Lung (tissue), 12 donors: Measurements from ENCODE around the gene TMEM91. TPM values are rescaled to one million over a fixed set of nuclear protein-coding genes. Genes with fewer than 3 reads are reported as not detected.

Experiments used
- ATAC-seq: fragments of 200-7000 bp; cut with Tn5 transposase; one replicate; pipeline ENCODE4 v1.9.1; 2020; ENCODE audit warnings: moderate number of reproducible peaks; ENCODE audit not compliant: insufficient read depth, low FRiP score
- DNase-seq, 3 donors: peaks; one replicate each; pipeline ENCODE4 v3.0.0-alpha.2; 2013 to 2017
- H3K27ac ChIP-seq, 2 donors: one replicate each; pipeline ENCODE4 v1.5.1; 2013; ENCODE audit warnings: mild to moderate bottlenecking in 2 of 2, moderate library complexity in 2 of 2, control low read depth in 1 of 2, inconsistent platforms in 1 of 2, low read depth in 1 of 2, low read length in 1 of 2
- H3K27me3 ChIP-seq, 3 donors: one replicate each; pipeline ENCODE4 v1.5.1; 2013; ENCODE audit warnings: low read length in 2 of 3; ENCODE audit not compliant: control insufficient read depth in 3 of 3, insufficient read depth in 3 of 3
- H3K36me3 ChIP-seq, 4 donors: one replicate each; pipeline ENCODE4 v1.5.1; 2013; ENCODE audit warnings: low read length in 4 of 4, mild to moderate bottlenecking in 1 of 4, moderate library complexity in 1 of 4; ENCODE audit not compliant: control insufficient read depth in 4 of 4, insufficient read depth in 4 of 4
- H3K4me1 ChIP-seq, 5 donors: one replicate each; pipeline ENCODE4 v1.5.1; 2013; ENCODE audit warnings: low read length in 5 of 5, mild to moderate bottlenecking in 2 of 5, moderate library complexity in 1 of 5; ENCODE audit not compliant: control insufficient read depth in 5 of 5, insufficient read depth in 5 of 5
- H3K4me3 ChIP-seq: one replicate; pipeline ENCODE4 v1.5.1; 2013; ENCODE audit warnings: mild to moderate bottlenecking, control low read depth, moderate library complexity
- H3K9ac ChIP-seq, 2 donors: one replicate each; pipeline ENCODE4 v1.5.1; 2013; ENCODE audit warnings: low read length in 2 of 2, control low read depth in 1 of 2; ENCODE audit not compliant: insufficient read depth in 1 of 2
- H3K9me3 ChIP-seq, 4 donors: one replicate each; pipeline ENCODE4 v1.5.1; 2013; ENCODE audit warnings: low read length in 3 of 4, mild to moderate bottlenecking in 1 of 4, moderate library complexity in 1 of 4; ENCODE audit not compliant: control insufficient read depth in 4 of 4, insufficient read depth in 3 of 4
- CTCF ChIP-seq: IDR thresholded peaks from 2 replicates; pipeline ENCODE4 v1.5.1; 2012; ENCODE audit warnings: mild to moderate bottlenecking; ENCODE audit errors: control extremely low read depth, extremely low read depth
- WGBS, 2 donors: extraction: QIAGEN DNeasy Blood & Tissue Kit; methylation state at CpG; one replicate each; pipeline ENCODE4 v1.1.7; 2013; 5-methylcytosine and 5-hydroxymethylcytosine counted together
- polyA plus RNA-seq, 2 donors: library from polyadenylated mRNA; stranded (reverse); fragments of 200-250 nt; gene quantifications; one replicate each; pipeline ENCODE4 v1.2.1, GENCODE V29; 2013
- total RNA-seq, 2 donors: library from RNA; depleted of rRNA in 1 of 2; stranded (reverse); fragments of >200 nt in 1 of 2; gene quantifications; one replicate each; pipeline ENCODE4 v1.2.1, GENCODE V29; 2014 to 2021
- donor health status: control.
- donor health status: control.
- donor health status: Bipolar disorder and iron deficiency.
- donor health status: healthy.
- donor health status: DM: yes; HTN: yes; CAD: no.

The TMEM91 gene
- total and polyA plus RNA-seq, 4 donors, result 13.6 to 39.8 (median 17.0) TPM

- WGBS, 2 donors, result 58 to 76% methylated on average over 11 of the region's 11 CpGs
- no peaks in the 10 kb centered on the region for H3K36me3 ChIP-seq
- no peak for DNase-seq
- TF ChIP-seq CTCF, result no peak
- H3K27me3 ChIP-seq, result peaks cover 0 to 7% (median 0%) of the 10 kb centered on the region in 3 donors
- H3K4me1 ChIP-seq, result peaks cover 0 to 20% (median 5%) of the 10 kb centered on the region in 5 donors
- H3K27ac ChIP-seq, result peak overlapping the region in 1 of 2 donors; percentile 44
- no peak overlapping the region for H3K4me3 ChIP-seq
- H3K9ac ChIP-seq, result no peak overlapping the region
- H3K9me3 ChIP-seq, result no peaks in the 10 kb centered on the region
- no peak for ATAC-seq
Observed at GRCh38 chr19:41356984-41357739, 19.2 kb upstream of the TMEM91 start.

GRCh38 chr19:41357746-41358145, 18.6 kb upstream of the TMEM91 start:
- H3K36me3 ChIP-seq, result no peaks in the 10 kb centered on the region
- no peak overlapping the region for H3K9ac ChIP-seq
- H3K9me3 ChIP-seq, result no peaks in the 10 kb centered on the region
- no peak overlapping the region for H3K27ac ChIP-seq
- H3K4me1 ChIP-seq, result peaks cover 0 to 15% (median 5%) of the 10 kb centered on the region in 5 donors
- WGBS, 2 donors, result 90 to 93% methylated on average over 13 of the region's 13 CpGs
- TF ChIP-seq CTCF, result no peak
- H3K4me3 ChIP-seq, result no peak overlapping the region
- H3K27me3 ChIP-seq, result peaks cover 0 to 3% (median 0%) of the 10 kb centered on the region in 3 donors
- ATAC-seq (no peak), DNase-seq (no peak)

- no peak for DNase-seq
- Histone ChIP-seq H3K27ac (no peak overlapping the region), H3K9me3 (no peaks in the 10 kb centered on the region), H3K4me1 (peaks cover 0 to 13% (median 2%) of the 10 kb centered on the region in 5 donors), H3K36me3 (no peaks in the 10 kb centered on the region), H3K9ac (no peak overlapping the region), H3K4me3 (no peak overlapping the region), H3K27me3 (no peaks in the 10 kb centered on the region)
- no peak for ATAC-seq
- TF ChIP-seq CTCF, result no peak
- WGBS, 2 donors, result 100% methylated on average over 1 of the region's 1 CpG
Observed at GRCh38 chr19:41359741-41360140, 16.6 kb upstream of the TMEM91 start.
